BJ (cell line): ENCODE data around the gene FLNB. TPM values are rescaled to one million over a fixed set of nuclear protein-coding genes. Genes with fewer than 3 reads are reported as not detected.

ENCODE experiments used
- CTCF ChIA-PET: fragments of 350-600 bp; formaldehyde crosslinking; extraction: SDS; loops from one replicate; lab custom pipeline; 2021; ENCODE audit warnings: antibody characterized with exemption, inconsistent platforms; lab: Yijun Ruan, JAX
- POLR2A ChIA-PET: fragments of 300-600 bp; sonication (Branson Sonifier 250); formaldehyde crosslinking; extraction: SDS; loops from one replicate; lab custom pipeline; 2021; ENCODE audit warnings: antibody characterized with exemption; lab: Charles Lee
- DNase-seq: peaks from one replicate; pipeline ENCODE4 v3.0.0-alpha.2; 2011; ENCODE audit warnings: low read depth
- H3K27me3 ChIP-seq: 2 replicates; pipeline ENCODE4 v1.6.0; 2011; ENCODE audit warnings: low read length; ENCODE audit not compliant: control insufficient read depth, insufficient read depth
- H3K36me3 ChIP-seq: 2 replicates; pipeline ENCODE4 v1.5.1; 2011; ENCODE audit warnings: low read length; ENCODE audit not compliant: control insufficient read depth, insufficient read depth
- H3K4me3 ChIP-seq: 2 replicates; pipeline ENCODE4 v1.5.1; 2011; ENCODE audit warnings: low read depth, mild to moderate bottlenecking, control low read depth, low read length
- CTCF ChIP-seq: IDR thresholded peaks from 2 replicates; pipeline ENCODE4 v1.5.1; 2011; ENCODE audit warnings: low read depth, mild to moderate bottlenecking, control low read depth, inconsistent platforms, low read length, moderate library complexity; ENCODE audit not compliant: insufficient read depth
- polyA plus RNA-seq: library from polyadenylated mRNA; depleted of rRNA; stranded (reverse); fragments of >200 nt; gene quantifications from 2 replicates; pipeline ENCODE4 v1.2.3, GENCODE V29; 2011

Gene FLNB
- polyA plus RNA-seq, 1 experiment, result 111 TPM

GRCh38 chr3:58180099-58180880 is 172.1 kb downstream of the FLNB start:
- DNase-seq, result no peak
- H3K27me3 ChIP-seq, result no peaks in the 10 kb centered on the region; the same call in none of the 2 replicates
- H3K4me3 ChIP-seq, result no peak overlapping the region
- ChIA-PET CTCF (interaction anchor here (1.1 to 6.6 kb wide), 5 partner anchors 7 to 127 kb away, joined by 3 to 71 read pairs (median 53); partner anchors contain the start of genes HTD2 and RPP14), POLR2A (no interaction called here)
- no peaks in the 10 kb centered on the region for H3K36me3 ChIP-seq
- no peak for TF ChIP-seq CTCF

- Histone ChIP-seq H3K4me3 (no peak overlapping the region), H3K36me3 (no peaks in the 10 kb centered on the region), H3K27me3 (no peaks in the 10 kb centered on the region; the same call in none of the 2 replicates)
- TF ChIP-seq CTCF, result no peak
- ChIA-PET CTCF (interaction anchor here (0.6 to 6.6 kb wide), 5 partner anchors 14 to 125 kb away, joined by 3 to 71 read pairs (median 45); partner anchors contain the start of genes HTD2 and RPP14), POLR2A (no interaction called here)
- DNase-seq, result no peak
Measured at GRCh38 chr3:58180940-58181587, 172.8 kb downstream of the FLNB start.

- POLR2A ChIA-PET, result no interaction called here
- Histone ChIP-seq H3K4me3 (no peak overlapping the region), H3K36me3 (no peaks in the 10 kb centered on the region), H3K27me3 (no peaks in the 10 kb centered on the region; the same call in none of the 2 replicates)
- no peak for TF ChIP-seq CTCF
- CTCF ChIA-PET, result interaction anchor here (0.6 to 9.9 kb wide), 7 partner anchors 16 to 221 kb away, joined by 4 to 240 read pairs (median 4); partner anchors contain the start of genes HTD2 and RPP14
- DNase-seq, result no peak
Measured at GRCh38 chr3:58183221-58183620, 175.0 kb downstream of the FLNB start.

GRCh38 chr3:58183891-58184290 is 175.7 kb downstream of the FLNB start:
- POLR2A ChIA-PET, result no interaction called here
- CTCF ChIA-PET, result interaction anchor here (1.2 to 9.9 kb wide), 6 partner anchors 17 to 221 kb away, joined by 4 to 240 read pairs (median 24); partner anchors contain the start of genes HTD2 and RPP14
- H3K36me3 ChIP-seq, result no peaks in the 10 kb centered on the region
- H3K4me3 ChIP-seq, result no peak overlapping the region
- no peak for TF ChIP-seq CTCF
- H3K27me3 ChIP-seq, result no peaks in the 10 kb centered on the region; the same call in none of the 2 replicates
- no peak for DNase-seq
